GM18909 (cell line): ENCODE results near the gene SEMA4F.
"Not testable (repeated sequence)": the region's sequence is repeated elsewhere in the genome, so short reads cannot be mapped to it uniquely, and the experiment has no call there.

Experiments used
- ATAC-seq: cut with Tn5 transposase; IDR thresholded peaks from one replicate; pipeline ENCODE4 v1.9.1; 2021; ENCODE audit warnings: mild to moderate bottlenecking; ENCODE audit not compliant: unreplicated experiment, poor library complexity

SEMA4F gene

GRCh38 chr2:74653985-74654882, at the start of gene SEMA4F:
Gene SEMA4F (plus strand): TSS chr2:74654247. CDS start chr2:74654377, 130 bp downstream.
- peak; percentile 100 for ATAC-seq

- ATAC-seq: no peak
Observed at GRCh38 chr2:74606927-74607326, 47.1 kb upstream of the SEMA4F start.

GRCh38 chr2:74617122-74617521, 36.9 kb upstream of the SEMA4F start:
- no peak for ATAC-seq

GRCh38 chr2:74618410-74619083, 35.5 kb upstream of the SEMA4F start:
- ATAC-seq: no peak

- no peak for ATAC-seq
Observed at GRCh38 chr2:74619651-74620297, 34.3 kb upstream of the SEMA4F start.

GRCh38 chr2:74620671-74621070, 33.4 kb upstream of the SEMA4F start:
- no peak for ATAC-seq

- ATAC-seq: no peak
Observed at GRCh38 chr2:74625658-74626425, 28.2 kb upstream of the SEMA4F start.

- no peak for ATAC-seq
Observed at GRCh38 chr2:74628538-74629105, 25.4 kb upstream of the SEMA4F start.

GRCh38 chr2:74630454-74630853, 23.6 kb upstream of the SEMA4F start:
- not testable (repeated sequence) for ATAC-seq

GRCh38 chr2:74632209-74632938, 21.7 kb upstream of the SEMA4F start:
- ATAC-seq: no peak

- no peak for ATAC-seq
Observed at GRCh38 chr2:74632939-74633312, 21.1 kb upstream of the SEMA4F start.

GRCh38 chr2:74639550-74639949, 14.5 kb upstream of the SEMA4F start:
- ATAC-seq: no peak

GRCh38 chr2:74645344-74645743, 8.7 kb upstream of the SEMA4F start:
- no peak for ATAC-seq

GRCh38 chr2:74646201-74646600, 7.8 kb upstream of the SEMA4F start:
- ATAC-seq: no peak

- ATAC-seq: no peak
Observed at GRCh38 chr2:74646834-74647482, 7.1 kb upstream of the SEMA4F start.

- no peak for ATAC-seq
Observed at GRCh38 chr2:74648009-74648443, 6.0 kb upstream of the SEMA4F start, which contains the start of gene M1AP. Gene M1AP (minus strand): TSS chr2:74648330. CDS start chr2:74640275, 8,055 bp downstream.

GRCh38 chr2:74653589-74653984, 460 bp upstream of the SEMA4F start:
- ATAC-seq: peak; percentile 12

GRCh38 chr2:74655579-74655978, 1.5 kb downstream of the SEMA4F start:
- no peak for ATAC-seq

GRCh38 chr2:74658516-74658915, 4.5 kb downstream of the SEMA4F start:
- no peak for ATAC-seq
